Panc1 (cell line): ENCODE measurements around the gene RMDN3.

Experiments used
- TF ChIP-seq, protein P1 (sequence below): fragments of 450-650 bp; IDR thresholded peaks from 2 replicates; pipeline ENCODE4 v1.5.1; 2017; ENCODE audit warnings: mild to moderate bottlenecking
- TF ChIP-seq, protein P2 (sequence below), 2 experiments: IDR thresholded peaks; 2 replicates each; pipeline ENCODE4 v1.6.1; 2011 to 2012; ENCODE audit warnings: low read depth in 2 of 2, control low read depth in 1 of 2, low read length in 1 of 2, mild to moderate bottlenecking in 1 of 2, moderate library complexity in 1 of 2; ENCODE audit not compliant: insufficient read depth in 1 of 2

DNA sequence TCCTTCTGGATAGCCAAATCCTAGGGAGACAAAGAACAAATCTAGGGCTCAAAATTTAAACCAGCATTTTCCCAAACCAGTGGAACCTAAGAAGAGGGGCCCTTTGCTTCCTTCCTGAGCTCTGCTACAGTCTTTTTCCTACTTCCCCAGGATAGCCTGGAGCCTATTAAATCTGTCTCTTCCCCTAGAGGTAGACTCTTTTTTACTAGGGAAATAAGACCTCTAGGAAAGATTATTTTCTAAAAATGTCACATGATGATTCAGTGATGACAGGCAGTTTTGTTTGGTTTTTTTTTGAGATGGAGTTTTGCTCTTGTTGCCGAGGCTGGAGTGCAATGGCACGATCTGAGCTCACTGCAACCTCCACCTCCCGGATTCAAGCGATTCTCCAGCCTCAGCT, 18.5 kb downstream of the RMDN3 start:
- TF ChIP-seq, protein P1, sequence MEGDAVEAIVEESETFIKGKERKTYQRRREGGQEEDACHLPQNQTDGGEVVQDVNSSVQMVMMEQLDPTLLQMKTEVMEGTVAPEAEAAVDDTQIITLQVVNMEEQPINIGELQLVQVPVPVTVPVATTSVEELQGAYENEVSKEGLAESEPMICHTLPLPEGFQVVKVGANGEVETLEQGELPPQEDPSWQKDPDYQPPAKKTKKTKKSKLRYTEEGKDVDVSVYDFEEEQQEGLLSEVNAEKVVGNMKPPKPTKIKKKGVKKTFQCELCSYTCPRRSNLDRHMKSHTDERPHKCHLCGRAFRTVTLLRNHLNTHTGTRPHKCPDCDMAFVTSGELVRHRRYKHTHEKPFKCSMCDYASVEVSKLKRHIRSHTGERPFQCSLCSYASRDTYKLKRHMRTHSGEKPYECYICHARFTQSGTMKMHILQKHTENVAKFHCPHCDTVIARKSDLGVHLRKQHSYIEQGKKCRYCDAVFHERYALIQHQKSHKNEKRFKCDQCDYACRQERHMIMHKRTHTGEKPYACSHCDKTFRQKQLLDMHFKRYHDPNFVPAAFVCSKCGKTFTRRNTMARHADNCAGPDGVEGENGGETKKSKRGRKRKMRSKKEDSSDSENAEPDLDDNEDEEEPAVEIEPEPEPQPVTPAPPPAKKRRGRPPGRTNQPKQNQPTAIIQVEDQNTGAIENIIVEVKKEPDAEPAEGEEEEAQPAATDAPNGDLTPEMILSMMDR, result no peak
- TF ChIP-seq, protein P2, sequence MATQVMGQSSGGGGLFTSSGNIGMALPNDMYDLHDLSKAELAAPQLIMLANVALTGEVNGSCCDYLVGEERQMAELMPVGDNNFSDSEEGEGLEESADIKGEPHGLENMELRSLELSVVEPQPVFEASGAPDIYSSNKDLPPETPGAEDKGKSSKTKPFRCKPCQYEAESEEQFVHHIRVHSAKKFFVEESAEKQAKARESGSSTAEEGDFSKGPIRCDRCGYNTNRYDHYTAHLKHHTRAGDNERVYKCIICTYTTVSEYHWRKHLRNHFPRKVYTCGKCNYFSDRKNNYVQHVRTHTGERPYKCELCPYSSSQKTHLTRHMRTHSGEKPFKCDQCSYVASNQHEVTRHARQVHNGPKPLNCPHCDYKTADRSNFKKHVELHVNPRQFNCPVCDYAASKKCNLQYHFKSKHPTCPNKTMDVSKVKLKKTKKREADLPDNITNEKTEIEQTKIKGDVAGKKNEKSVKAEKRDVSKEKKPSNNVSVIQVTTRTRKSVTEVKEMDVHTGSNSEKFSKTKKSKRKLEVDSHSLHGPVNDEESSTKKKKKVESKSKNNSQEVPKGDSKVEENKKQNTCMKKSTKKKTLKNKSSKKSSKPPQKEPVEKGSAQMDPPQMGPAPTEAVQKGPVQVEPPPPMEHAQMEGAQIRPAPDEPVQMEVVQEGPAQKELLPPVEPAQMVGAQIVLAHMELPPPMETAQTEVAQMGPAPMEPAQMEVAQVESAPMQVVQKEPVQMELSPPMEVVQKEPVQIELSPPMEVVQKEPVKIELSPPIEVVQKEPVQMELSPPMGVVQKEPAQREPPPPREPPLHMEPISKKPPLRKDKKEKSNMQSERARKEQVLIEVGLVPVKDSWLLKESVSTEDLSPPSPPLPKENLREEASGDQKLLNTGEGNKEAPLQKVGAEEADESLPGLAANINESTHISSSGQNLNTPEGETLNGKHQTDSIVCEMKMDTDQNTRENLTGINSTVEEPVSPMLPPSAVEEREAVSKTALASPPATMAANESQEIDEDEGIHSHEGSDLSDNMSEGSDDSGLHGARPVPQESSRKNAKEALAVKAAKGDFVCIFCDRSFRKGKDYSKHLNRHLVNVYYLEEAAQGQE (IDR thresholded peaks at IDR 0.05; ENCODE audit: insufficient read depth in 1 of 2, low read depth in 2 of 2, low read length in 1 of 2), result no peak
